Glomerular visceral epithelial cell (primary cell): Measurements from ENCODE around the gene RNF208.

ENCODE experiments used
- DNase-seq: peaks from one replicate; pipeline ENCODE4 v3.0.0-alpha.2; 2016; ENCODE audit errors: extremely low spot score

Gene RNF208

DNA sequence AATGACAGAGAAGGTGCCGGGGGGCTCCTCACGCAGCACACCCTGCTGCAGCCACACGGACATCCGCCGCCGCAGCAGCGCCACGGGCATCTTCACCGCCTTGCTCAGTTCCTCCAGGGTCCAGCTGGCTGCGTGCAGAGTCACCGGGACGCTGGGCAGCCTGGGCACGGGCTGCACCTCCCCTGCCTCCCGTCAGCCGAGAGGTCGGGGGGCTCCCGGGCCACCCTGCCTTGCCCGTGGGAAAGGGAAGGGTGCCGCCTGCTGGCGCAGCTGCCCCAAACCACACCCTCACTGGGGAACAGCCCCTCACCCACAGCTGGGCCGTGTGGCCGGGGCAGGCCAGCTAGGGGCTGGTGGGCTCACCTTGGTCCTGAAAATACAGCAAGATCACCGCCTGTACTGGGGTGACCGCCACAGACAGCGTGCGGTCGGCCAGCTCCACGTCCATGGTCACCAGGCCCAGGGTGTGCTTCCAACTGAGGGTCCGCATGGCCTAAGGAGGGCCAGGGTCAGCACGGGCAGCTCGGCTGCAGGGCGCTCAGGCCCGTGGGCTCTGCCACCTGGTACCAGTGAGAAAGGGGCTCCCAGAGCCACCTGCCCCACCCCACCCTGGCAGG lies 46.6 kb downstream of the RNF208 start:
- no peak for DNase-seq

- no peak for DNase-seq
Observed at GRCh38 chr9:137174722-137175293, 47.2 kb downstream of the RNF208 start.

DNA sequence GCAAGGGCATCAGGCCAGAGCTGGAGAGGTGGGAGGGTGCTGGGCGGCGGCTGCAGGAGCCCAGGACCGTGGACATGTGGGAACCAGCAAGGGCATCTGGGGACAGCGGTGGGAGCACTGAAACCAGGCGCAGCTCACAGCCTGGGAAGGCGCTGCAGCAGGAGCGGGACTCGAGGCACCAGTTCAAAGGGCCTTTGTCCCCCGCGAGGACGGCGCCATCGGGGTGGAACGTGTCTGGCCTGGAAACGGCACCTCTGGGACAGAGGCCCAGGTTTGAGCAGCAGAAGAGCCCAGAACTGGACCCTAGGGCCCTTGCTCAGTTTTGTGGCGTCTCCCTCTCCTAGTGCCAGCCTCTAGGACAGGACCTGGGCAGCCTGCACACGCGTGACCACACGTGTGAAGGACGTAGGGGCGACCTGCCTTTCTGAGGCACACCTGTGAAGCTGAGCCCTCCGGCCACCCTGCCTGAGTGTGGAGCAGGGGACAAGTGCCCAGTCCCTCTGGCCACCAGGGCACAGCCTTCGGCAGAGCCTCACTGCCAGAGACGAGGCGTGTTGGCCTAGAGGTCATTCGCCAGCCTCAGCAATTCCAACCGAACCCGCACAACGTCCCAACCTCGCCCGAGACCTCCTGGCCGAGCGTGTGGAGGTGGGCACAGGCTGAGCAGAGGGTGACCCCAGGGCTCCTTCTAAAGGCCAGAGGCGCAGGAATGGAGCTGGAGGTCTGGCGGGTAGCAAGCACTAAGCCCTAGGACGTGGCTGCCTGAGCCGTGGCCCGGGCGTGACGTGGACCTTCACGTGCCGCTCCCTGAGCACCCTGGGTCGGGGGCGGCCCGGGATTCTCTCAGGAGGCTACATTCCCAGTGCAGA lies 48.0 kb downstream of the RNF208 start:
- DNase-seq = no peak

DNA sequence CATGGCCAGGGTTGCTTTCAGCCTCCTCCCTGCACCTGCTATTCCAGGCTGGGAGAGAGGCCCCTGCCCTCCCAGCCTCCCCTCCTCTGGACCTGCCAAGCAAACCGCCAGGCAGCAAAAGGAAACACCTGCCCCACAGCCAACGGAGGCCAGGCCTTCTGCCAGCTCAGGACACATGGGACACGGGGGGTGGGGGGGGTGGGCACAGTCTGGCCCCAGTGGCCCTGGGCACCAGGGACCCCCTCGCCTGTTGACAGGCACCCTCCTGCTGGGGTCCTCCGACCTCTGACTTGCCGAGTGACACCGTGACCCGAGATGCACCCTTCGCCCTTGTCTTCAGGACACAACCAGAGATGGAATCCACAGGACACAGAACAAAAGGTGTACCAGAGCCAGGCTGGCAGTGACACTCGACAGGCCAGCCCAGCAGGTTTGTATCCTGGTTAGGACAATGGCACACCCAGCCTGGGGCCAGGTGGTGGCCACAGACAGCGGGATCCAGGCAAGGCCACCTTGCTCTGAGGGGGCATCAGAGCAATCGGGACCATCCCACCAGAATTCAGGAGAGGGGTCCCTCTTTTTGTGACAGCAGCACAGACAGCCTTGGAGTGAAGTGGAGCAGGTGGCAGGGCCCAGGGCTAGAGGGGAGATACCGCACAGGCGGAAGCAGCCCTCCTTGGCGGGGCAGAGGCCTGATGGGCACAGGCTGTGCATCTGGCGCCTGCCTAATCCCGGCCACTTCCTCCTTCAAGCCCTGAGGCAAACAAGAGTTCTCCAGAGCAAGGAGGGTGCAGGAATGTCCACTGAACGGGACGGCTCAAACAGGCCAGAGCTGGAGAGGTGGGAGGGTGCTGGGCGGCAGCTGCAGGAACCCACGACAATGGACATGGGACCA lies 48.9 kb downstream of the RNF208 start:
- DNase-seq = no peak

- DNase-seq = no peak
Observed at GRCh38 chr9:137171149-137171900, 50.7 kb downstream of the RNF208 start.

DNA sequence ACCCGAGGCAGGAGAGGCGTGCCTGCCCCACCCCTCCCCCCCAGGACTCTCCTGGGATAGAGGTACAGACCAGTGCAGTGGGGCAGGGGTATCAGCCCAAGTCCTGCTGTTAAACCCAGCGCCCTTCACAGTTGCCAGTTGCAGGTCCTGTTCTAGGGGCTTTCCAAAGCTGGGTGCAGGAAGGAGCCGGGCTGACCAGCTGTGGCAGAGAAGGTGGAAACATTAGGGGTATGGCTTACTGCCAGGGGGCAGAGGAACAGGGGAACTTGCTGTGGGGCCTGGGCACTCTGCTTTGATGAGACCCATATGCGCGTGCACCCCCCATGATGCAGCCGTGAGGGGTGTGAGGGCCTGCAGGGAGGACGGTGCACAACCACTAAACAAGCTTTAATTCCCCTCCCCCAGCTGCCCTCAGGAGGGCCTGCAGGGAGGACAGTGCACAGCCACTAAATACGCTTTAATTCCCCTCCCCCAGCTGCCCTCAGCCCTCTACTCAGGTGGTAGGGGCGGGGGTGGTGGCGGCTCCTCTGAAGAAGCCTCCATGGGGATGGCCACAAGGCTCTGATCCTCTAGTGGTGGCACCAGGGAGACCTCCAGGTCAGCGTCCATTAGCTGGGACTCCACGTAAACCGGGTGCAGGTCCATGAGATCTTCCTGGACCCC lies 51.4 kb downstream of the RNF208 start:
- no peak for DNase-seq
